Embryonic facial prominence (tissue), 1 donor: ENCODE results near the gene ANGEL2.
"Not testable (repeated sequence)": the region's sequence is repeated elsewhere in the genome, so short reads cannot be mapped to it uniquely, and the experiment has no call there.

Source experiments
- DNase-seq: peaks from one replicate; pipeline ENCODE4 v3.0.0-alpha.2; 2016; ENCODE audit errors: extremely low spot score

The ANGEL2 gene

GRCh38 chr1:212975111-212975918 lies 40.4 kb downstream of the ANGEL2 start:
- no peak for DNase-seq

- DNase-seq = no peak
These were observed 41.0 kb downstream of the ANGEL2 start for GRCh38 chr1:212974711-212975110.

- no peak for DNase-seq
These were observed 41.8 kb downstream of the ANGEL2 start for GRCh38 chr1:212973899-212974298.

- DNase-seq = no peak
These were observed 42.2 kb downstream of the ANGEL2 start for GRCh38 chr1:212973426-212973825.

- DNase-seq = no peak
These were observed 44.4 kb downstream of the ANGEL2 start for GRCh38 chr1:212971312-212971711.

GRCh38 chr1:212970085-212970484 lies 45.6 kb downstream of the ANGEL2 start:
- DNase-seq = no peak

GRCh38 chr1:212968368-212968863 lies 47.3 kb downstream of the ANGEL2 start:
- no peak for DNase-seq

- DNase-seq = no peak
These were observed 47.9 kb downstream of the ANGEL2 start for GRCh38 chr1:212967801-212968200.

GRCh38 chr1:212966616-212967015 lies 49.1 kb downstream of the ANGEL2 start:
- no peak for DNase-seq

GRCh38 chr1:212964993-212965392 lies 50.7 kb downstream of the ANGEL2 start:
- not testable (repeated sequence) for DNase-seq

- DNase-seq = no peak
These were observed 51.6 kb downstream of the ANGEL2 start for GRCh38 chr1:212964102-212964501.

- DNase-seq = no peak
These were observed 53.2 kb downstream of the ANGEL2 start for GRCh38 chr1:212962509-212962908.

GRCh38 chr1:212960932-212961331 lies 54.7 kb downstream of the ANGEL2 start:
- no peak for DNase-seq

GRCh38 chr1:212959266-212960220 lies 56.1 kb downstream of the ANGEL2 start:
- DNase-seq = no peak

GRCh38 chr1:212958175-212958574 lies 57.5 kb downstream of the ANGEL2 start:
- no peak for DNase-seq

- DNase-seq = no peak
These were observed 58.1 kb downstream of the ANGEL2 start for GRCh38 chr1:212957546-212957945.

GRCh38 chr1:212955961-212956620 lies 59.6 kb downstream of the ANGEL2 start:
- DNase-seq = no peak

GRCh38 chr1:212955098-212955497 lies 60.6 kb downstream of the ANGEL2 start:
- DNase-seq = no peak

GRCh38 chr1:212954514-212954913 lies 61.2 kb downstream of the ANGEL2 start:
- DNase-seq = no peak

- DNase-seq = no peak
These were observed 62.3 kb downstream of the ANGEL2 start for GRCh38 chr1:212953321-212953720.

- no peak for DNase-seq
These were observed 63.1 kb downstream of the ANGEL2 start for GRCh38 chr1:212952641-212952976.
